SK-N-SH (cell line): ENCODE data around the gene PET100.

Experiments used
- CHD2 ChIP-seq: fragments of 150-350 bp; IDR thresholded peaks from 2 replicates; pipeline ENCODE4 v1.6.1; 2018; ENCODE audit warnings: low read length; ENCODE audit not compliant: partially characterized antibody
- EZH2phosphoT487 ChIP-seq: fragments of 200-600 bp; sonication (generic); IDR thresholded peaks from 2 replicates; pipeline ENCODE4 v1.6.1; 2017; ENCODE audit warnings: low read depth, mixed run types, mild to moderate bottlenecking, antibody characterized with exemption, moderate library complexity, borderline replicate concordance
- GABPA ChIP-seq: IDR thresholded peaks from 2 replicates; pipeline ENCODE4 v1.4.0; 2012; ENCODE audit warnings: low read depth, mild to moderate bottlenecking
- JUND ChIP-seq: IDR thresholded peaks from 2 replicates; pipeline ENCODE4 v1.4.0; 2012
- POLR2AphosphoS5 ChIP-seq: IDR thresholded peaks from 2 replicates; pipeline ENCODE4 v1.6.1; 2012; ENCODE audit warnings: low read depth, low read length
- SMC3 ChIP-seq: IDR thresholded peaks from 2 replicates; pipeline ENCODE4 v1.6.1; 2012; ENCODE audit warnings: low read depth, low read length, improper control_type of control experiment
- TAF1 ChIP-seq: IDR thresholded peaks from 2 replicates; pipeline ENCODE4 v1.6.1; 2012; ENCODE audit warnings: low read depth, mild to moderate bottlenecking, low read length, moderate library complexity, borderline replicate concordance
- TF ChIP-seq, protein P1 (sequence below): IDR thresholded peaks from 2 replicates; pipeline ENCODE4 v1.6.1; 2012; ENCODE audit warnings: mild to moderate bottlenecking, low read depth, low read length, moderate library complexity
- TF ChIP-seq, protein P2 (sequence below): fragments of 200-600 bp; sonication (generic); IDR thresholded peaks from 2 replicates; pipeline ENCODE4 v1.6.1; 2017; ENCODE audit warnings: antibody characterized with exemption, mild to moderate bottlenecking, moderate library complexity

DNA sequence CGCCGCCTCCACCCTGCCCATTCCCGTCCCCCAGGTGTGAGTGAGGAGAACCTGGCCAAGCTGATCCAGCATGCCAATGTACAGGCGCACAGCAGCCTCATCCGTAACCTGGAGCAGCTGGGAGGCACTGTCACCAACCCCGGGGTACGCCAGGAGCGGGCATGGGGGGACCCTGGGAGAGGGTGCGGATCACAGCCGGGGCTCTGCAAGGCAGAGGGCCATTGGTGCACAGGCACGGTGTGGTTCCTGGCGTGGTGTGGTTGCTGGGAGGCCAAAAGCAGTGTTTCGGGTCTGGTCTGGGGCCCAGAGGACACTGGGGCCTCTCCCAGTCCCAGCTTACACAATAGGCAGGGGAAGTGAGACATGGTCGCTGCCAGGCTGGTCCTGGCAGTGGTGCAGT lies 15.6 kb downstream of the PET100 start:
- TF ChIP-seq, protein P1, sequence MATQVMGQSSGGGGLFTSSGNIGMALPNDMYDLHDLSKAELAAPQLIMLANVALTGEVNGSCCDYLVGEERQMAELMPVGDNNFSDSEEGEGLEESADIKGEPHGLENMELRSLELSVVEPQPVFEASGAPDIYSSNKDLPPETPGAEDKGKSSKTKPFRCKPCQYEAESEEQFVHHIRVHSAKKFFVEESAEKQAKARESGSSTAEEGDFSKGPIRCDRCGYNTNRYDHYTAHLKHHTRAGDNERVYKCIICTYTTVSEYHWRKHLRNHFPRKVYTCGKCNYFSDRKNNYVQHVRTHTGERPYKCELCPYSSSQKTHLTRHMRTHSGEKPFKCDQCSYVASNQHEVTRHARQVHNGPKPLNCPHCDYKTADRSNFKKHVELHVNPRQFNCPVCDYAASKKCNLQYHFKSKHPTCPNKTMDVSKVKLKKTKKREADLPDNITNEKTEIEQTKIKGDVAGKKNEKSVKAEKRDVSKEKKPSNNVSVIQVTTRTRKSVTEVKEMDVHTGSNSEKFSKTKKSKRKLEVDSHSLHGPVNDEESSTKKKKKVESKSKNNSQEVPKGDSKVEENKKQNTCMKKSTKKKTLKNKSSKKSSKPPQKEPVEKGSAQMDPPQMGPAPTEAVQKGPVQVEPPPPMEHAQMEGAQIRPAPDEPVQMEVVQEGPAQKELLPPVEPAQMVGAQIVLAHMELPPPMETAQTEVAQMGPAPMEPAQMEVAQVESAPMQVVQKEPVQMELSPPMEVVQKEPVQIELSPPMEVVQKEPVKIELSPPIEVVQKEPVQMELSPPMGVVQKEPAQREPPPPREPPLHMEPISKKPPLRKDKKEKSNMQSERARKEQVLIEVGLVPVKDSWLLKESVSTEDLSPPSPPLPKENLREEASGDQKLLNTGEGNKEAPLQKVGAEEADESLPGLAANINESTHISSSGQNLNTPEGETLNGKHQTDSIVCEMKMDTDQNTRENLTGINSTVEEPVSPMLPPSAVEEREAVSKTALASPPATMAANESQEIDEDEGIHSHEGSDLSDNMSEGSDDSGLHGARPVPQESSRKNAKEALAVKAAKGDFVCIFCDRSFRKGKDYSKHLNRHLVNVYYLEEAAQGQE, result no peak
- TF ChIP-seq, protein P2, sequence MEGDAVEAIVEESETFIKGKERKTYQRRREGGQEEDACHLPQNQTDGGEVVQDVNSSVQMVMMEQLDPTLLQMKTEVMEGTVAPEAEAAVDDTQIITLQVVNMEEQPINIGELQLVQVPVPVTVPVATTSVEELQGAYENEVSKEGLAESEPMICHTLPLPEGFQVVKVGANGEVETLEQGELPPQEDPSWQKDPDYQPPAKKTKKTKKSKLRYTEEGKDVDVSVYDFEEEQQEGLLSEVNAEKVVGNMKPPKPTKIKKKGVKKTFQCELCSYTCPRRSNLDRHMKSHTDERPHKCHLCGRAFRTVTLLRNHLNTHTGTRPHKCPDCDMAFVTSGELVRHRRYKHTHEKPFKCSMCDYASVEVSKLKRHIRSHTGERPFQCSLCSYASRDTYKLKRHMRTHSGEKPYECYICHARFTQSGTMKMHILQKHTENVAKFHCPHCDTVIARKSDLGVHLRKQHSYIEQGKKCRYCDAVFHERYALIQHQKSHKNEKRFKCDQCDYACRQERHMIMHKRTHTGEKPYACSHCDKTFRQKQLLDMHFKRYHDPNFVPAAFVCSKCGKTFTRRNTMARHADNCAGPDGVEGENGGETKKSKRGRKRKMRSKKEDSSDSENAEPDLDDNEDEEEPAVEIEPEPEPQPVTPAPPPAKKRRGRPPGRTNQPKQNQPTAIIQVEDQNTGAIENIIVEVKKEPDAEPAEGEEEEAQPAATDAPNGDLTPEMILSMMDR, result no peak
- TF ChIP-seq SMC3, result no peak
- TF ChIP-seq JUND, result no peak
- TF ChIP-seq EZH2phosphoT487, result no peak
- TF ChIP-seq GABPA, result no peak
- no peak for TF ChIP-seq TAF1
- TF ChIP-seq POLR2AphosphoS5, result no peak
- no peak for TF ChIP-seq CHD2
